Neural progenitor cell (in vitro differentiated cells): ENCODE measurements around the gene DNLZ. TPM values are rescaled to one million over a fixed set of nuclear protein-coding genes. Genes with fewer than 3 reads are reported as not detected.
"Not testable (repeated sequence)": the region's sequence is repeated elsewhere in the genome, so short reads cannot be mapped to it uniquely, and the experiment has no call there.

Source experiments
- DNase-seq: peaks from one replicate; pipeline ENCODE4 v3.0.0-alpha.2; 2016; ENCODE audit warnings: low spot score
- H2AFZ ChIP-seq: fragments of 200-600 bp; sonication (generic); replicated peaks from 2 replicates; pipeline ENCODE4 v1.6.1; 2016; ENCODE audit warnings: antibody characterized with exemption
- H3F3A ChIP-seq: fragments of 200-600 bp; sonication (generic); 2 replicates; pipeline ENCODE4 v1.6.1; 2016; ENCODE audit warnings: antibody characterized with exemption, low read depth
- H3K27ac ChIP-seq: fragments of 200-600 bp; sonication (generic); 2 replicates; pipeline ENCODE4 v1.5.1; 2016; ENCODE audit warnings: mild to moderate bottlenecking
- H3K27me3 ChIP-seq: fragments of 200-600 bp; sonication (generic); 2 replicates; pipeline ENCODE4 v1.6.1; 2016; ENCODE audit warnings: mild to moderate bottlenecking, moderate library complexity
- H3K36me3 ChIP-seq: fragments of 200-600 bp; sonication (generic); 2 replicates; pipeline ENCODE4 v1.5.1; 2016
- H3K4me1 ChIP-seq: fragments of 200-600 bp; sonication (generic); 2 replicates; pipeline ENCODE4 v1.6.1; 2016; ENCODE audit warnings: mixed run types
- H3K4me2 ChIP-seq: fragments of 200-600 bp; sonication (generic); 2 replicates; pipeline ENCODE4 v1.6.1; 2016
- H3K4me3 ChIP-seq: fragments of 200-600 bp; sonication (generic); 2 replicates; pipeline ENCODE4 v1.5.1; 2016
- H3K79me2 ChIP-seq: fragments of 200-600 bp; sonication (generic); 2 replicates; pipeline ENCODE4 v1.6.1; 2016; ENCODE audit warnings: low read depth
- H3K9ac ChIP-seq: fragments of 200-600 bp; sonication (generic); 2 replicates; pipeline ENCODE4 v1.6.1; 2016
- H3K9me3 ChIP-seq: fragments of 200-600 bp; sonication (generic); 2 replicates; pipeline ENCODE4 v1.5.1; 2016; ENCODE audit warnings: low read depth
- H4K20me1 ChIP-seq: fragments of 200-600 bp; sonication (generic); 2 replicates; pipeline ENCODE4 v1.6.1; 2016; ENCODE audit warnings: low read depth
- H3K27ac Mint-ChIP-seq: 3 replicates; pipeline ENCODE4 v1.8.0; 2021; ENCODE audit warnings: mixed read lengths
- H3K27me3 Mint-ChIP-seq: 2 replicates; pipeline ENCODE4 v1.8.0; 2022; ENCODE audit warnings: low read depth, mild to moderate bottlenecking, inconsistent platforms, moderate library complexity, mixed read lengths; ENCODE audit not compliant: insufficient read depth
- H3K36me3 Mint-ChIP-seq: 3 replicates; pipeline ENCODE4 v1.8.0; 2021; ENCODE audit warnings: mixed read lengths
- H3K4me1 Mint-ChIP-seq: 3 replicates; pipeline ENCODE4 v1.8.0; 2021; ENCODE audit warnings: mixed read lengths
- H3K4me3 Mint-ChIP-seq: 3 replicates; pipeline ENCODE4 v1.8.0; 2021; ENCODE audit warnings: mild to moderate bottlenecking, moderate library complexity, mixed read lengths
- H3K9me3 Mint-ChIP-seq: 3 replicates; pipeline ENCODE4 v1.8.0; 2020; ENCODE audit warnings: mixed read lengths
- EZH2 ChIP-seq: fragments of 200-600 bp; sonication (generic); IDR thresholded peaks from 2 replicates; pipeline ENCODE4 v1.6.1; 2017; ENCODE audit warnings: antibody characterized with exemption, mild to moderate bottlenecking, moderate library complexity
- EZH2phosphoT487 ChIP-seq: fragments of 200-600 bp; sonication (generic); IDR thresholded peaks from 2 replicates; pipeline ENCODE4 v1.6.1; 2017; ENCODE audit warnings: antibody characterized with exemption
- total RNA-seq: library from RNA; depleted of rRNA; stranded (reverse); fragments of >200 nt; gene quantifications from 2 replicates; pipeline ENCODE4 v1.2.3, GENCODE V29; 2015; ENCODE audit warnings: low replicate concordance
- TF ChIP-seq, protein P1 (sequence below): fragments of 200-600 bp; sonication (generic); IDR thresholded peaks from 2 replicates; pipeline ENCODE4 v1.5.1; 2017; ENCODE audit warnings: antibody characterized with exemption, mild to moderate bottlenecking

DNLZ gene
- total RNA-seq, 1 donor from 2014 or later, result 3.4 TPM

DNA sequence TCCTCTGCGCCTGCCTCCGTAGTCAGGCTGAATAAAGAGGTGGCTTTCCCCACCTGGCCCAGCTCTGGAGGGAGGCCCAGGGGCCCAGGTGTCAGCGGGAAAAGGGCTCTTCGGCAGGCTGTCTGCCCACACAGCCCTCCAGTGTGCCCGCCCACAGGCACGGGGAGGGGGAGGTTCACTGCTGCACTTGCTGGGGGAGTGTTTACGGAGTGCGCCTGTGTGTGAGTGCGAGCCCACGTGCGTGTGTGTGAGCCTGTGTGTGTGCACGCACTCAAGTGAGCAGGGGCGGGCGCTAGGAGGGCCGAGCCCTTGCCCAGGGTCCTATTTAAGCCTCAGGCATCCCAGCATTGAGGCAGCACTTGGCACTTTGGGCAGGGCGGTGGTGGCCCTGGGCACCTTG, 10.9 kb downstream of the DNLZ start:
- TF ChIP-seq EZH2phosphoT487 (no peak), EZH2 (no peak)
- TF ChIP-seq, protein P1, sequence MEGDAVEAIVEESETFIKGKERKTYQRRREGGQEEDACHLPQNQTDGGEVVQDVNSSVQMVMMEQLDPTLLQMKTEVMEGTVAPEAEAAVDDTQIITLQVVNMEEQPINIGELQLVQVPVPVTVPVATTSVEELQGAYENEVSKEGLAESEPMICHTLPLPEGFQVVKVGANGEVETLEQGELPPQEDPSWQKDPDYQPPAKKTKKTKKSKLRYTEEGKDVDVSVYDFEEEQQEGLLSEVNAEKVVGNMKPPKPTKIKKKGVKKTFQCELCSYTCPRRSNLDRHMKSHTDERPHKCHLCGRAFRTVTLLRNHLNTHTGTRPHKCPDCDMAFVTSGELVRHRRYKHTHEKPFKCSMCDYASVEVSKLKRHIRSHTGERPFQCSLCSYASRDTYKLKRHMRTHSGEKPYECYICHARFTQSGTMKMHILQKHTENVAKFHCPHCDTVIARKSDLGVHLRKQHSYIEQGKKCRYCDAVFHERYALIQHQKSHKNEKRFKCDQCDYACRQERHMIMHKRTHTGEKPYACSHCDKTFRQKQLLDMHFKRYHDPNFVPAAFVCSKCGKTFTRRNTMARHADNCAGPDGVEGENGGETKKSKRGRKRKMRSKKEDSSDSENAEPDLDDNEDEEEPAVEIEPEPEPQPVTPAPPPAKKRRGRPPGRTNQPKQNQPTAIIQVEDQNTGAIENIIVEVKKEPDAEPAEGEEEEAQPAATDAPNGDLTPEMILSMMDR, result no peak
- no peak overlapping the region for H3K27ac Mint-ChIP-seq
- no peaks in the 10 kb centered on the region for H3K9me3 Mint-ChIP-seq
- H3K36me3 ChIP-seq, result no peaks in the 10 kb centered on the region
- no peaks in the 10 kb centered on the region for H4K20me1 ChIP-seq
- no peaks in the 10 kb centered on the region for H3K9me3 ChIP-seq
- H3F3A ChIP-seq, result no peaks in the 10 kb centered on the region
- H2AFZ ChIP-seq, result no peak overlapping the region
- no peaks in the 10 kb centered on the region for H3K36me3 Mint-ChIP-seq
- H3K27me3 ChIP-seq, result no peaks in the 10 kb centered on the region
- peaks cover 2% of the 10 kb centered on the region for H3K27me3 Mint-ChIP-seq
- no peak overlapping the region for H3K9ac ChIP-seq
- no peaks in the 10 kb centered on the region for H3K4me1 Mint-ChIP-seq
- DNase-seq, result no peak
- H3K79me2 ChIP-seq, result no peaks in the 10 kb centered on the region
- H3K4me3 ChIP-seq, result no peak overlapping the region
- no peak overlapping the region for H3K4me3 Mint-ChIP-seq
- H3K4me1 ChIP-seq, result no peaks in the 10 kb centered on the region
- H3K4me2 ChIP-seq, result no peak overlapping the region
- H3K27ac ChIP-seq, result no peak overlapping the region

DNA sequence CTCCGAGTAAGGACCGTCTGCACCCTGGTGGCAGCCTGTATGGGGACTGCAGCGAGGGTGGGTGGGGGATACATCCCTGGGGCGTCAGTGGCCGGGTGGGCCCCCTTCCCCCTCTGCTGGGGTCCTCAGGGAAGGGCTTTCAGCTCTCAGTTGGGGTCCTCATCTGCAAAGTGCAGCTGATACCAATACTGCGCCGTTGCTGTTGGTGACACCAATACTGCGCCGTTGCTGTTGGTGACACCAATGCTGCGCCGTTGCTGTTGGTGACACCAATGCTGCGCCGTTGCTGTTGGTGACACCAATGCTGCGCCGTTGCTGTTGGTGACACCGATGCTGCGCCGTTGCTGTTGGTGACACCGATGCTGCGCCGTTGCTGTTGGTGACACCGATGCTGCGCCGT, 11.7 kb downstream of the DNLZ start:
- H3K36me3 Mint-ChIP-seq, H3K9ac ChIP-seq, H3F3A ChIP-seq, H2AFZ ChIP-seq, H3K4me2 ChIP-seq, DNase-seq, H3K27ac ChIP-seq, H3K4me3 Mint-ChIP-seq, H3K4me3 ChIP-seq, H3K27me3 ChIP-seq, H3K36me3 ChIP-seq, H3K79me2 ChIP-seq, H3K4me1 ChIP-seq, H3K4me1 Mint-ChIP-seq, H4K20me1 ChIP-seq, H3K9me3 ChIP-seq, H3K9me3 Mint-ChIP-seq, H3K27me3 Mint-ChIP-seq, H3K27ac Mint-ChIP-seq: not testable (repeated sequence)

DNA sequence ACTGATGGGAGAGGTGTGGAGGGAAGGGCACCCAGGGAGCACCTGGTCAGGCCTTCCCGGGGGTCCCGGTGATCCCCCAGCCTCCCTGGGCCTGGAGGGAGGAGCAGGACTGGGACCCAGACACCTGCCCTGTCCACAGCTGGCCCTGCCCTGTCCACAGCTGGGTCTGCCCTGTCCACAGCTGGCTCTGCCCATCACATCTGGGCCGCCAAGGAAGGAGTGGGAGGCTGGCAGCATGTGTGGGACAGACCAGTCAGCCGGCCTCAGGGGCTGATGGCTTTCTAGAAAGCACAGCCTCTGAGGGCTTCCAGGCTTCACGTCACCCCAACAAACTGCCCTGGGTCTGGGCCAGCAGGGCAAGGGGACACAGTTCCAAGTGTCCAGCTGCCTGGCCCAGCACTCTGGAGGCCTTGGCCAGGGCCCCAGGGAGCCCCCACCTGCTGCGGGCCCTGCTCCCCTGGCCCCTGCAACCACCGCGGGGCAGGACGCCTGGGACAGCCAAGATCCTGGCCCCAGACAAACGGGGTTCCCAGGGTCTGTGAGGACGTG, 12.2 kb downstream of the DNLZ start:
- Histone ChIP-seq H3K27me3 (no peaks in the 10 kb centered on the region), H3K9me3 (no peaks in the 10 kb centered on the region), H3K4me3 (no peak overlapping the region), H3K4me2 (no peak overlapping the region), H3K27ac (no peak overlapping the region), H4K20me1 (no peaks in the 10 kb centered on the region), H3K4me1 (peaks cover 3% of the 10 kb centered on the region), H2AFZ (no peak overlapping the region), H3F3A (peaks cover 1% of the 10 kb centered on the region), H3K9ac (no peak overlapping the region), H3K79me2 (no peaks in the 10 kb centered on the region), H3K36me3 (no peaks in the 10 kb centered on the region)
- Mint-ChIP-seq H3K9me3 (no peaks in the 10 kb centered on the region), H3K36me3 (no peaks in the 10 kb centered on the region), H3K4me1 (no peaks in the 10 kb centered on the region), H3K27me3 (no peaks in the 10 kb centered on the region), H3K27ac (no peak overlapping the region), H3K4me3 (no peak overlapping the region)
- no peak for DNase-seq
- TF ChIP-seq, protein P1, result no peak
- no peak for TF ChIP-seq EZH2
- no peak for TF ChIP-seq EZH2phosphoT487

DNA sequence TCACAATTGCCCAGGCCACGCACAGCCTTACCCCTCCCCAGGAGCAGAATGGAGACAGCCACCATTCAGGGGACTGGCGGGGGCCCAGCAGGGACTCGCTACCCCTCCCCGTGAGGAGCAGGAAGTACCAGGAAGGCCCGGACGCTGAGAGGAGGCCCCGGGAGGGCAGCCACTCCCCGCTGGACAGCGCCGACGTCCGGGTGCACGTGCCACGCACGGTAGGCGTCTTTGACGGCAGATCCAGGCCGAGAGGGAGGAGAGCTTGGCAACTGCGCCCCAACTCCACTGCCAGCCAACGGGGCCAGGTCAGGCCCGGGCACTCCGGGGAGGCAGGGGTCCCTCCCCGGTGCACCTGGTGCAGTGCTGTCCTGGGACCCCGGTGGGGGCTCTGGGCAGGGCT, 14.0 kb downstream of the DNLZ start:
- Mint-ChIP-seq H3K27ac (no peak overlapping the region), H3K27me3 (peaks cover 4% of the 10 kb centered on the region), H3K9me3 (no peaks in the 10 kb centered on the region), H3K4me1 (peaks cover 3% of the 10 kb centered on the region), H3K4me3 (no peak overlapping the region), H3K36me3 (no peaks in the 10 kb centered on the region)
- Histone ChIP-seq H3K4me3 (no peak overlapping the region), H3K4me2 (no peak overlapping the region), H3K27me3 (no peaks in the 10 kb centered on the region), H3K79me2 (no peaks in the 10 kb centered on the region), H3F3A (peaks cover 9% of the 10 kb centered on the region), H3K9me3 (no peaks in the 10 kb centered on the region), H3K27ac (no peak overlapping the region), H3K9ac (no peak overlapping the region), H2AFZ (no peak overlapping the region), H4K20me1 (no peaks in the 10 kb centered on the region), H3K36me3 (no peaks in the 10 kb centered on the region), H3K4me1 (peaks cover 12% of the 10 kb centered on the region)
- no peak for DNase-seq
- no peak for TF ChIP-seq EZH2
- TF ChIP-seq EZH2phosphoT487, result no peak
- TF ChIP-seq, protein P1, result no peak
